G401.6 (cell line): ENCODE measurements around the gene INPP5D.
"Not testable (repeated sequence)": the region's sequence is repeated elsewhere in the genome, so short reads cannot be mapped to it uniquely, and the experiment has no call there.

Experiments used
- FAIRE-seq: peaks from 2 replicates; lab custom pipeline; 2012; peaks lifted over from hg19 to GRCh38; lab: Jason Lieb, UNC

Gene INPP5D

GRCh38 chr2:233183869-233184418 is 123.8 kb downstream of the INPP5D start:
- FAIRE-seq, result no peak

GRCh38 chr2:233184669-233185068 is 124.5 kb downstream of the INPP5D start:
- no peak for FAIRE-seq

GRCh38 chr2:233185330-233185729 is 125.2 kb downstream of the INPP5D start:
- FAIRE-seq, result no peak

DNA sequence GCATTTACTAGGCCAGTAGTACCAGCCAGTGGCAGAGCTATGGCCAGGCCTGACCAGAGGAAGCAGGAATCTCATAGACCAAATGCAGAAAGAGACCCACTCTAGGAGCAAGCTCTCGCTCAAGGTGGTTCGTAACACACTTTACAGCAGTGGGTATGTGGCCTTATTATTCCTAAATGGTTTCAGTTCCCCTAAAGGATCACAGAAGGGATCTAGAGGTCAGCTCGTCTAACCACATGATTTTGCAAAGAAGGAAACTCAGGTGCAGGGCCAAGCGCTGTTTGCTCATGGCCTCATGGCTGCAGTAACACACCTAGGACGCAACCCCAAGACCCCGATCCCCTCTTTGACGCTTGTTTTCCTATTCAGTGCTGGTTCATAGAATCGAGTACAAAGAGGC is 125.8 kb downstream of the INPP5D start:
- no peak for FAIRE-seq

GRCh38 chr2:233186851-233187250 is 126.7 kb downstream of the INPP5D start:
- FAIRE-seq, result no peak

- no peak for FAIRE-seq
These were observed 128.9 kb downstream of the INPP5D start for GRCh38 chr2:233189025-233189424.

DNA sequence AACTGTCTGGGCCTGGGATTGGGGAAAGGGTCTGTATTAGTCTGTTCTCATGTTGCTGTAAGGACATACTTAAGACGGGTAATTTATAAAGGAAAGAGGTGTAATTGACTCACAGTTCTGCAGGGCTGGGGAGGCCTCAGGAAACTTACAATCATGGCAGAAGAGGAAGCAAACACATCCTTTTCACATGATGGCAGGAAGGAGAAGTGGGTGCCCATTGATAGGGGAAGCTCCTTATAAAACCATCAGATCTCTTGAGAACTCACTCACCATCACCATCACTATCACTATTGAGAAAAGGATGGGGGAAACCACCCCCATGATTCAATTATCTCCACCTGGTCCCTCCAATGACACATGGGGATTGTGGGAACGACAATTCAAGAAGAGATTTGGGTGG is 130.9 kb downstream of the INPP5D start:
- not testable (repeated sequence) for FAIRE-seq

DNA sequence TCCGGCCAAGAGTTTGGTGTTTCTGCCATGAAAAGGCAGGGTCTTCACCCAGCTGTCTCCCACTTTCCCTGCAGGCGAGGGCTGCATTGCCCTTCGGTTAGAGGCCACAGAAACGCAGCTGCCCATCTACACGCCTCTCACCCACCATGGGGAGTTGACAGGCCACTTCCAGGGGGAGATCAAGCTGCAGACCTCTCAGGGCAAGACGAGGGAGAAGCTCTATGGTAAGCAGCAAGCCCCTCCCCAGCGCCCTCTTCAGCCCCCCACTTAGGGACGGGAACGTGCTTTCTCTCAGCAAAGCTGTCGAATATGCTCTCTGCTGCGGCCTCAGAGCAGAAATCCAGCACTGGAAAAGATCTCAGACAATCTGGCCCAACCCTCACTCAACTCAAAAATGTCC is 133.6 kb downstream of the INPP5D start:
- no peak for FAIRE-seq

- no peak for FAIRE-seq
These were observed 134.9 kb downstream of the INPP5D start for GRCh38 chr2:233195027-233195426.

DNA sequence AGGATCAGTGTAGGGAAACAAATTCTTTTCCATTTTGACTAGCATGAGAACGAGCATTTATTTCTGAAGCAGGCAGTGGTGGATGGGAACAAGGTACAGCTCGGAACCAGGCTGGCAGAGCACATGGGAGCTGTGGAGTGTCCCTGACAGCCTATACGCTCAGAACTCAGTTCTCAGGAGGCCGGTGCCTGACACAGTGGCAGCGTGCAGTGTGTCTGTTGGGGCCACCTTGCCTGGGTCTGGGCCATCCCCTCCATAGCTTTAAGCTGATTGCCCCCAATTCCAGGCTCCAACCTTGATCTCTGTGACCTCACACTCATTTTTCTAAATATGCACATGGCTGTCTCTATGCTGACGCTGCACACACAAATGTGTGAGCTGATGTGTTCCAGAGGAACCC is 136.9 kb downstream of the INPP5D start:
- no peak for FAIRE-seq

GRCh38 chr2:233198026-233198425 is 137.9 kb downstream of the INPP5D start:
- no peak for FAIRE-seq

- FAIRE-seq, result no peak
These were observed 139.7 kb downstream of the INPP5D start for GRCh38 chr2:233199870-233200269.

GRCh38 chr2:233200790-233201189 is 140.6 kb downstream of the INPP5D start:
- not testable (repeated sequence) for FAIRE-seq

- FAIRE-seq, result no peak
These were observed 141.3 kb downstream of the INPP5D start for GRCh38 chr2:233201258-233202013.

DNA sequence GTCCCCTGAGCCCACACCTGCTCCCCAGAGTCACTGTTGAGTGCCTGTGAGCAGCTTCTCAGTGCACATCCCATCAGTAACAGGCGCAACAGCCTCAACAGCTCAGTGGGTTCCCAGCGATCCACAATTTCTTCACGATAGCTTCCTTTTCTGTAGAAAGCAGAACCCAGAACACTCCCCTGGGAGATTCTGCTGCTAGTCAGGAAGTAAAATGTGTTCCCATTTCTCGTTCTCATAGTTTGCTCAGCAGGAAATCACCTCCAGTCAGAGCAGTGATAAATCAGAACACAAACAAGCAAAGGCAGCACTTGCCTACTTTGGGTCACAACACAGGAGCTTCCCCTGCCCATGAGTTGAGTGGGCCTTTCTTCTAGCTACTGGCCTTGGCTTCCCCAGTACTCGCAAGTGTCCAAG is 142.4 kb downstream of the INPP5D start:
- no peak for FAIRE-seq

- FAIRE-seq, result no peak
These were observed 142.9 kb downstream of the INPP5D start for GRCh38 chr2:233203060-233203459.

- FAIRE-seq, result no peak
These were observed 144.3 kb downstream of the INPP5D start for GRCh38 chr2:233204286-233204936.

- no peak for FAIRE-seq
These were observed 148.4 kb downstream of the INPP5D start for GRCh38 chr2:233208382-233209116.

GRCh38 chr2:233209117-233209532 is 149.0 kb downstream of the INPP5D start:
- no peak for FAIRE-seq

GRCh38 chr2:233209533-233210171 is 149.5 kb downstream of the INPP5D start:
- no peak for FAIRE-seq

GRCh38 chr2:233210281-233210680 is 150.1 kb downstream of the INPP5D start:
- no peak for FAIRE-seq

- no peak for FAIRE-seq
These were observed 150.9 kb downstream of the INPP5D start for GRCh38 chr2:233210843-233211547.
